Colonic mucosa (tissue), 4 donors: ENCODE data around the gene SLC8B1. TPM values are rescaled to one million over a fixed set of nuclear protein-coding genes. Genes with fewer than 3 reads are reported as not detected.

Experiments
- DNase-seq: peaks from one replicate; pipeline ENCODE4 v3.0.0-alpha.2; 2020
- H3K27ac ChIP-seq: fragments of 200-600 bp; one replicate; pipeline ENCODE4 v1.8.0; 2021
- H3K27me3 ChIP-seq: fragments of 200-600 bp; one replicate; pipeline ENCODE4 v1.8.0; 2021
- H3K36me3 ChIP-seq: fragments of 200-600 bp; one replicate; pipeline ENCODE4 v1.8.0; 2021
- H3K4me1 ChIP-seq: fragments of 200-600 bp; one replicate; pipeline ENCODE4 v1.8.0; 2021; ENCODE audit warnings: mild to moderate bottlenecking
- H3K4me3 ChIP-seq: fragments of 200-600 bp; one replicate; pipeline ENCODE4 v1.8.0; 2021
- H3K9ac ChIP-seq, 2 donors: one replicate each; pipeline ENCODE4 v1.7.0; 2013; ENCODE audit warnings: control low read depth in 2 of 2, low read depth in 2 of 2, low read length in 2 of 2
- H3K9me3 ChIP-seq: fragments of 200-600 bp; one replicate; pipeline ENCODE4 v1.8.0; 2021
- CTCF ChIP-seq: fragments of 200-600 bp; IDR thresholded peaks from one replicate; pipeline ENCODE4 v1.8.0; 2022; ENCODE audit warnings: antibody characterized with exemption, mild to moderate bottlenecking
- intact Hi-C: fragments of 100-400 bp; cut with DNase I; formaldehyde crosslinking; loops from one replicate; pipeline ENCODE4 v1.14.1; 2022
- total RNA-seq, 2 donors: library from RNA; stranded (reverse); fragmentation: NEBNext Ultra II Directional in 1 of 2; extraction: Animal tissue kit (Norgen Biotek cat#: 25700) in 1 of 2; gene quantifications; one replicate each; pipeline ENCODE4 v1.2.1, GENCODE V29; 2021
- donor health status: healthy.
- donor health status: DM: no; HTN: no; CAD: no.
- donor health status: DM: no; HTN: no; CAD: no.

The SLC8B1 gene
- total RNA-seq, 2 donors from 2014 or later, result 34.3 to 44.1 TPM

GRCh38 chr12:113333418-113333750 lies 1.5 kb downstream of the SLC8B1 start:
- intact Hi-C loops, result no loop called here
- no peak overlapping the region for H3K9ac ChIP-seq
- no peaks in the 10 kb centered on the region for H3K9me3 ChIP-seq
- H3K27me3 ChIP-seq, result no peaks in the 10 kb centered on the region
- H3K27ac ChIP-seq, result peak overlapping the region; percentile 90
- no peak for DNase-seq
- no peaks in the 10 kb centered on the region for H3K4me1 ChIP-seq
- no peak for TF ChIP-seq CTCF
- no peaks in the 10 kb centered on the region for H3K36me3 ChIP-seq
- peak overlapping the region; percentile 85 for H3K4me3 ChIP-seq

- Histone ChIP-seq H3K4me3 (peak overlapping the region; percentile 85), H3K27ac (no peak overlapping the region), H3K27me3 (no peaks in the 10 kb centered on the region), H3K9ac (no peak overlapping the region), H3K9me3 (no peaks in the 10 kb centered on the region), H3K4me1 (no peaks in the 10 kb centered on the region), H3K36me3 (no peaks in the 10 kb centered on the region)
- DNase-seq, result no peak
- no peak for TF ChIP-seq CTCF
- intact Hi-C loops, result no loop called here
Measured at GRCh38 chr12:113332688-113333417, 2.1 kb downstream of the SLC8B1 start.

- no peaks in the 10 kb centered on the region for H3K9me3 ChIP-seq
Measured at GRCh38 chr12:113330505-113330904, 4.4 kb downstream of the SLC8B1 start.

GRCh38 chr12:113329791-113330417 lies 5.0 kb downstream of the SLC8B1 start:
- H3K27me3 ChIP-seq, result no peaks in the 10 kb centered on the region
- no peak overlapping the region for H3K9ac ChIP-seq
- intact Hi-C loops, result no loop called here
- H3K4me1 ChIP-seq, result no peaks in the 10 kb centered on the region
- TF ChIP-seq CTCF, result no peak
- H3K27ac ChIP-seq, result no peak overlapping the region
- DNase-seq, result no peak
- H3K36me3 ChIP-seq, result no peaks in the 10 kb centered on the region
- no peaks in the 10 kb centered on the region for H3K9me3 ChIP-seq
- no peak overlapping the region for H3K4me3 ChIP-seq

More at GRCh38 chr12:113330505-113330904, 4.4 kb downstream of the SLC8B1 start:
- Histone ChIP-seq H3K27ac (no peak overlapping the region), H3K27me3 (no peaks in the 10 kb centered on the region), H3K4me1 (no peaks in the 10 kb centered on the region), H3K9ac (no peak overlapping the region), H3K4me3 (no peak overlapping the region), H3K36me3 (no peaks in the 10 kb centered on the region)
- intact Hi-C loops, result no loop called here
- no peak for DNase-seq
- TF ChIP-seq CTCF, result no peak

- no peak overlapping the region for H3K9ac ChIP-seq
- no peaks in the 10 kb centered on the region for H3K36me3 ChIP-seq
- H3K4me1 ChIP-seq, result no peaks in the 10 kb centered on the region
- H3K9me3 ChIP-seq, result no peaks in the 10 kb centered on the region
- H3K27ac ChIP-seq, result no peak overlapping the region
- no peaks in the 10 kb centered on the region for H3K27me3 ChIP-seq
- intact Hi-C loops, result no loop called here
- no peak for DNase-seq
- no peak overlapping the region for H3K4me3 ChIP-seq
- TF ChIP-seq CTCF, result no peak
Measured at GRCh38 chr12:113329022-113329790, 5.7 kb downstream of the SLC8B1 start.
